ENCODE measurements around the gene GALE.
"Not testable (repeated sequence)": the region's sequence is repeated elsewhere in the genome, so short reads cannot be mapped to it uniquely, and the experiment has no call there.

- TF ChIP-seq, protein P1, sequence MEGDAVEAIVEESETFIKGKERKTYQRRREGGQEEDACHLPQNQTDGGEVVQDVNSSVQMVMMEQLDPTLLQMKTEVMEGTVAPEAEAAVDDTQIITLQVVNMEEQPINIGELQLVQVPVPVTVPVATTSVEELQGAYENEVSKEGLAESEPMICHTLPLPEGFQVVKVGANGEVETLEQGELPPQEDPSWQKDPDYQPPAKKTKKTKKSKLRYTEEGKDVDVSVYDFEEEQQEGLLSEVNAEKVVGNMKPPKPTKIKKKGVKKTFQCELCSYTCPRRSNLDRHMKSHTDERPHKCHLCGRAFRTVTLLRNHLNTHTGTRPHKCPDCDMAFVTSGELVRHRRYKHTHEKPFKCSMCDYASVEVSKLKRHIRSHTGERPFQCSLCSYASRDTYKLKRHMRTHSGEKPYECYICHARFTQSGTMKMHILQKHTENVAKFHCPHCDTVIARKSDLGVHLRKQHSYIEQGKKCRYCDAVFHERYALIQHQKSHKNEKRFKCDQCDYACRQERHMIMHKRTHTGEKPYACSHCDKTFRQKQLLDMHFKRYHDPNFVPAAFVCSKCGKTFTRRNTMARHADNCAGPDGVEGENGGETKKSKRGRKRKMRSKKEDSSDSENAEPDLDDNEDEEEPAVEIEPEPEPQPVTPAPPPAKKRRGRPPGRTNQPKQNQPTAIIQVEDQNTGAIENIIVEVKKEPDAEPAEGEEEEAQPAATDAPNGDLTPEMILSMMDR (IDR thresholded peaks at IDR 0.05) = not testable (repeated sequence)
- TF ChIP-seq POLR2AphosphoS5 (IDR thresholded peaks at IDR 0.05) = not testable (repeated sequence)
These were observed 33.6 kb upstream of the GALE start for GRCh38 chr1:23834156-23834555.
